ENCODE data around the gene ZNF266.
A peak's percentile ranks its signal among the peaks of the same experiment; 100 is the strongest.

Gene ZNF266

DNA sequence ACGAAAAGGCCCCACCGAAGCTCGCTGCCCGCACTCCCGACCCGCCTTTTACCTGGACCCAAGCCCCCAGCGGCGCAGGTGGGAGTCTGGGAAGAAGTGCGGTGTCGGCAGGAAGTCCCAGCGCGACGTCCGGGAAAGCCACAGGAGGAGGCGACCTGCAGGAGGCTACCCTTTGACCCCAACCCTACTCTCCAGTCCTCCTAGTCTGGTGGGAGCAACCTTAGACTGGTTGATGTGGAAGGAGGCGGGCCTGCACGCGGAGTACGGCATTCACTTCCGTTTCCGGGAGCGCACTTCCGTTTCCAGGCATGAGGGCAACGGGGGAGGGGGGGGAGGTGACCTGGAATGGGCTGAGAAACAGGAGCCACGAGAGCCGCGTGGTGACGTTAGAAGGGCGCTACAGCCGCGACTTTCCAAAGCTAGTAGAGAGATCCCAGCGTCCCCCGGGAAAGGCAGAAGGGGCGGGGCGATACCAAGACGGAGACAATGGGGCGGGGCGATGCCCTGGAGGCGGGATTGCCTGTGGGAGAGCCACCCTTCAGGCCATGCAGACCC lies 28.5 kb downstream of the ZNF266 start:
- no peak for TF ChIP-seq ZFX (IDR thresholded peaks at IDR 0.05)
- TF ChIP-seq, protein P1, sequence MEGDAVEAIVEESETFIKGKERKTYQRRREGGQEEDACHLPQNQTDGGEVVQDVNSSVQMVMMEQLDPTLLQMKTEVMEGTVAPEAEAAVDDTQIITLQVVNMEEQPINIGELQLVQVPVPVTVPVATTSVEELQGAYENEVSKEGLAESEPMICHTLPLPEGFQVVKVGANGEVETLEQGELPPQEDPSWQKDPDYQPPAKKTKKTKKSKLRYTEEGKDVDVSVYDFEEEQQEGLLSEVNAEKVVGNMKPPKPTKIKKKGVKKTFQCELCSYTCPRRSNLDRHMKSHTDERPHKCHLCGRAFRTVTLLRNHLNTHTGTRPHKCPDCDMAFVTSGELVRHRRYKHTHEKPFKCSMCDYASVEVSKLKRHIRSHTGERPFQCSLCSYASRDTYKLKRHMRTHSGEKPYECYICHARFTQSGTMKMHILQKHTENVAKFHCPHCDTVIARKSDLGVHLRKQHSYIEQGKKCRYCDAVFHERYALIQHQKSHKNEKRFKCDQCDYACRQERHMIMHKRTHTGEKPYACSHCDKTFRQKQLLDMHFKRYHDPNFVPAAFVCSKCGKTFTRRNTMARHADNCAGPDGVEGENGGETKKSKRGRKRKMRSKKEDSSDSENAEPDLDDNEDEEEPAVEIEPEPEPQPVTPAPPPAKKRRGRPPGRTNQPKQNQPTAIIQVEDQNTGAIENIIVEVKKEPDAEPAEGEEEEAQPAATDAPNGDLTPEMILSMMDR (conservative IDR thresholded peaks at IDR 0.05): no peak

DNA sequence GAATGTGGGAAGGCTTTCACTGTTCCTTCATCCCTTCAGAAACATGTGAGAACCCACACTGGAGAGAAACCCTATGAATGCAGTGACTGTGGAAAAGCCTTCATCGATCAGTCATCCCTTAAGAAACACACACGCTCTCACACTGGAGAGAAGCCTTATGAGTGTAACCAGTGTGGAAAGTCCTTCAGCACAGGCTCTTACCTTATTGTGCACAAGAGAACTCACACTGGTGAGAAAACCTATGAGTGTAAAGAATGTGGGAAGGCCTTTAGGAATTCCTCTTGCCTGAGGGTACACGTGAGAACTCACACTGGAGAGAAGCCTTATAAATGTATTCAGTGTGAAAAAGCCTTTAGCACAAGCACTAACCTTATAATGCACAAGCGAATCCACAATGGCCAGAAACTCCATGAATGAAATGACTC lies 54.0 kb downstream of the ZNF266 start:
- TF ChIP-seq ZFX (IDR thresholded peaks at IDR 0.05): no peak
- TF ChIP-seq, protein P1 (conservative IDR thresholded peaks at IDR 0.05): no peak
- no peak overlapping the region for H3K27ac ChIP-seq

More for the DNA sequence above, 28.5 kb downstream of the ZNF266 start:
- H3K27ac ChIP-seq: peak overlapping the region; percentile 36

DNA sequence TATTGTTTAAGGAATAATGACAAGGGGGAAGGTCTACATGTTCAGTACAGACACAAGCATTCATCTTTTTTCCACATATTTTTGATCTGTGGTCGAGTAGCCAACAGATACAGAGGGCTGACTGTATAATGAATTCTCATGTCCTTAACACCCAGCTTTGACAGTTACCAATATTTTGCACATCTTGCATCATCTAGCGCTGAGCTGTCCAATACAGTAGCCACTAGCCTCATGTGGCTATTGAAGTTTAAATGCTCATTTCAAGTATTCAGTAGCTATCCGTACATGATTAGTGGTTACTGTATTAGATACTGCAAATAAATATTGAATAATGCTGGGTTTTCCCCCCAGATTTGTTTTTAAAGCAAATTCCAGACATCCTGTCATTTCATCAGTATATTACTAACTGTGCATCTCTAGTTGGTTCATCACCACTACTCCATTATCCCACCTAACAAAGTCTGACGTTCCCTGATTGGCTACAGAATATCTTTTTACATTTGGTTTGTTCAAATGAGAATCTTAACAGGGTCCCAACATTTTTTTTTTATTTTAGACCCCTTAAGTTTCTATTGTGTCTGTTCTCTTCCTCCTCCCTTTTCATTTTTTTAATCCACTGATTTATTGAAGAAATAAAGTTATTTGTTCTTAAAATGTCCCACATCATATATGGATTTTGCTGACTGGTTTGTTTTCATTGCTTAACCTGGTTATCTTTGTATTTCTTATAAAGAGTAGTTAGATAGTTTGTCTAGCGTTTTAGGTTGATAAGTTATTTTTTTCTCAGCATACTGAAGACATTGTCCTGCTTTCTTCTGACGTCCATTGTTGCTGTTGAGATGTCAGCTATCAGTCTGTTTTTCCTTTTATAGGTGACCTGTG lies 64.4 kb downstream of the ZNF266 start:
- H3K27ac ChIP-seq: no peak overlapping the region
- TF ChIP-seq ZFX (IDR thresholded peaks at IDR 0.05): no peak
- TF ChIP-seq, protein P1 (conservative IDR thresholded peaks at IDR 0.05): no peak

DNA sequence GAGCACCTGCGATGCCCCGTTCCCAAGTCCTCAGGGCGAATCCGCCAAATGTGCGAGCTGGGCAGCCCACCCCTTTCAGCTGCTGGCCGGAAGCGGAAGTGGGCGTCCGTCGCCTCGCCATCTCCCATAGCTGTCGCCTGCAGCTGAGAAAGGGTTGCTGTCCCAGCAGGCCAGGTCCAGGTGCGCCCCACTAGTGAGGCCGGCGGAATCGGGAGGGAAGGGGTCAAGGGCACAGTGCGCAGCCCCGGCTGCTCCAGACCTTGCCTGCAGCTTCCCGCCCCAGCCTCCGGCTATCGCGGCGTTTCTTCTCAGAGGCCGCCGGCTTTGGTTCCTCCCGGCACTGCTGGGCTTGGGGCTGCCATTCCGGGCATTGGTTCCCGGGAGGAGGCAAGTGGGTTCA lies 72.5 kb downstream of the ZNF266 start, which contains the start of gene ZNF177:
Gene ZNF177 (plus strand): TSS at position 109 of the 400 bp plus-strand sequence. CDS start 15,299 bp downstream, outside the sequence.
- no peak within 1 kb of the TSS for H3K27ac ChIP-seq
- TF ChIP-seq, protein P1 (conservative IDR thresholded peaks at IDR 0.05): no peak
- TF ChIP-seq ZFX (IDR thresholded peaks at IDR 0.05): no peak
